HG03103 (cell line): Measurements from ENCODE around the gene LTBP1.
A peak's percentile ranks its signal among the peaks of the same experiment; 100 is the strongest.

Source experiments
- ATAC-seq: cut with Tn5 transposase; IDR thresholded peaks from one replicate; pipeline ENCODE4 v1.9.1; 2021; ENCODE audit warnings: low read depth; ENCODE audit not compliant: unreplicated experiment

LTBP1 gene

GRCh38 chr2:33177627-33178026 lies 230.9 kb downstream of the LTBP1 start:
- ATAC-seq: no peak

GRCh38 chr2:33178209-33178608 lies 231.5 kb downstream of the LTBP1 start:
- ATAC-seq: no peak

- ATAC-seq: no peak
These were observed 234.2 kb downstream of the LTBP1 start for GRCh38 chr2:33180915-33181314.

- ATAC-seq: no peak
These were observed 234.7 kb downstream of the LTBP1 start for GRCh38 chr2:33181466-33181865.

GRCh38 chr2:33184041-33184440 lies 237.3 kb downstream of the LTBP1 start:
- ATAC-seq: no peak

- ATAC-seq: no peak
These were observed 240.2 kb downstream of the LTBP1 start for GRCh38 chr2:33186937-33187336.

- no peak for ATAC-seq
These were observed 242.0 kb downstream of the LTBP1 start for GRCh38 chr2:33188799-33189198.

- ATAC-seq: no peak
These were observed 243.7 kb downstream of the LTBP1 start for GRCh38 chr2:33190393-33190937.

GRCh38 chr2:33195891-33196290 lies 249.1 kb downstream of the LTBP1 start:
- ATAC-seq: no peak

- ATAC-seq: no peak
These were observed 249.9 kb downstream of the LTBP1 start for GRCh38 chr2:33196700-33197099.

- ATAC-seq: no peak
These were observed 250.6 kb downstream of the LTBP1 start for GRCh38 chr2:33197198-33197938.

GRCh38 chr2:33202641-33203522 lies 256.1 kb downstream of the LTBP1 start:
- no peak for ATAC-seq

- no peak for ATAC-seq
These were observed 258.2 kb downstream of the LTBP1 start for GRCh38 chr2:33204945-33205344.

GRCh38 chr2:33205693-33206434 lies 259.1 kb downstream of the LTBP1 start:
- peak; percentile 85 for ATAC-seq

GRCh38 chr2:33207151-33207740 lies 260.5 kb downstream of the LTBP1 start:
- no peak for ATAC-seq

- no peak for ATAC-seq
These were observed 261.6 kb downstream of the LTBP1 start for GRCh38 chr2:33208400-33208799.

GRCh38 chr2:33209976-33210375 lies 263.2 kb downstream of the LTBP1 start:
- no peak for ATAC-seq

GRCh38 chr2:33210626-33211025 lies 263.9 kb downstream of the LTBP1 start:
- ATAC-seq: no peak

GRCh38 chr2:33212151-33212550 lies 265.4 kb downstream of the LTBP1 start:
- no peak for ATAC-seq

- ATAC-seq: no peak
These were observed 266.5 kb downstream of the LTBP1 start for GRCh38 chr2:33213244-33213643.
